GM21528 (cell line): Measurements from ENCODE around the gene CACNB1.

Experiments
- ATAC-seq: cut with Tn5 transposase; IDR thresholded peaks from one replicate; pipeline ENCODE4 v1.9.1; 2021; ENCODE audit warnings: mild to moderate bottlenecking, moderate library complexity; ENCODE audit not compliant: unreplicated experiment, low FRiP score

Gene CACNB1

GRCh38 chr17:39225959-39226683, 28.7 kb upstream of the CACNB1 start:
- no peak for ATAC-seq

- no peak for ATAC-seq
Observed at GRCh38 chr17:39225308-39225958, 28.0 kb upstream of the CACNB1 start, which contains the start of gene STAC2. Gene STAC2 (minus strand): TSS chr17:39225945. CDS start chr17:39225502, 443 bp downstream.

GRCh38 chr17:39224778-39225307, 27.4 kb upstream of the CACNB1 start:
- no peak for ATAC-seq

- no peak for ATAC-seq
Observed at GRCh38 chr17:39223907-39224777, 26.7 kb upstream of the CACNB1 start.

- ATAC-seq = no peak
Observed at GRCh38 chr17:39222866-39223834, 25.7 kb upstream of the CACNB1 start.

GRCh38 chr17:39222151-39222550, 24.7 kb upstream of the CACNB1 start:
- no peak for ATAC-seq

GRCh38 chr17:39221572-39221971, 24.1 kb upstream of the CACNB1 start:
- no peak for ATAC-seq

- ATAC-seq = no peak
Observed at GRCh38 chr17:39219647-39220154, 22.2 kb upstream of the CACNB1 start.

- no peak for ATAC-seq
Observed at GRCh38 chr17:39218906-39219305, 21.4 kb upstream of the CACNB1 start.

- no peak for ATAC-seq
Observed at GRCh38 chr17:39217734-39218369, 20.4 kb upstream of the CACNB1 start.

GRCh38 chr17:39213852-39214251, 16.4 kb upstream of the CACNB1 start:
- ATAC-seq = no peak

- ATAC-seq = no peak
Observed at GRCh38 chr17:39212841-39213480, 15.5 kb upstream of the CACNB1 start.

GRCh38 chr17:39212195-39212810, 14.8 kb upstream of the CACNB1 start:
- no peak for ATAC-seq

- no peak for ATAC-seq
Observed at GRCh38 chr17:39210093-39210434, 12.6 kb upstream of the CACNB1 start.

- ATAC-seq = no peak
Observed at GRCh38 chr17:39209317-39210092, 12.0 kb upstream of the CACNB1 start.

- no peak for ATAC-seq
Observed at GRCh38 chr17:39208893-39209292, 11.4 kb upstream of the CACNB1 start.

- no peak for ATAC-seq
Observed at GRCh38 chr17:39208136-39208535, 10.7 kb upstream of the CACNB1 start.
